Measurements from ENCODE around the gene GPR149. TPM values are rescaled to one million over a fixed set of nuclear protein-coding genes. Genes with fewer than 3 reads are reported as not detected.

GPR149 gene
- total and polyA plus RNA-seq, 5 experiments from 2014 or later, result not detected

Other genes with a start within 250 kb of the GPR149 start
- gene DHX36, start 105.7 kb downstream of the GPR149 start, total RNA-seq, result 100 to 1,000 TPM; 117 to 121 TPM
- 10 to 100 TPM; 15.2 to 16.6 (median 15.6) TPM for gene DHX36, start 105.7 kb downstream of the GPR149 start, polyA plus RNA-seq